ENCODE data around the gene PLD4. TPM values are rescaled to one million over a fixed set of nuclear protein-coding genes. Genes with fewer than 3 reads are reported as not detected.

PLD4 gene
- total RNA-seq, 4 donors from 2014 or later = 1.3 to 10.9 TPM; not detected in 2

- Histone ChIP-seq H3K4me3 (no peak overlapping the region), H3K9me3 (no peaks in the 10 kb centered on the region), H3K4me1 (peaks cover 0 to 4% of the 10 kb centered on the region in 2 donors), H3K27me3 (no peaks in the 10 kb centered on the region), H3K27ac (no peak overlapping the region), H3K36me3 (no peaks in the 10 kb centered on the region)
- DNase-seq = no peak
- intact Hi-C loops (cut with DNase I; ENCODE audit: low total_unique reads) = no loop called here
- no peak for TF ChIP-seq CTCF (IDR thresholded peaks at IDR 0.05)
- TF ChIP-seq POLR2A (IDR thresholded peaks at IDR 0.05) = no peak
Observed at GRCh38 chr14:104982548-104983230, 58.0 kb downstream of the PLD4 start.

Other genes with a start within 250 kb of the PLD4 start
- 10 to 100 TPM; 13.5 to 79.4 (median 44.6) TPM for gene INF2, start 235.3 kb upstream of the PLD4 start, total RNA-seq
- 10 to 100 TPM in 1 of 4 donors, 1 to 10 TPM in 1, not detected in 2; 7.0 to 11.7 TPM for gene ADSS1, start 200.7 kb upstream of the PLD4 start, total RNA-seq
- 100 to 1,000 TPM in 3 of 4 donors, 10 to 100 TPM in 1; 79.4 to 366 (median 239) TPM for gene SIVA1, start 171.7 kb upstream of the PLD4 start, total RNA-seq
- gene AKT1, start 129.1 kb upstream of the PLD4 start, total RNA-seq = 100 to 1,000 TPM in 2 of 4 donors, 10 to 100 TPM in 2; 42.9 to 121 (median 101) TPM
- gene ZBTB42, start 123.8 kb upstream of the PLD4 start, total RNA-seq = 1 to 10 TPM in 3 of 4 donors, under 1 TPM in 1; under 0.01 to 8.4 (median 3.9) TPM
- 10 to 100 TPM in 1 of 4 donors, 1 to 10 TPM in 3; 1.2 to 28.8 (median 8.3) TPM for gene CEP170B, start 59.6 kb upstream of the PLD4 start, total RNA-seq
- 100 to 1,000 TPM in 1 of 4 donors, 10 to 100 TPM in 3; 44.9 to 175 (median 71.7) TPM for gene AHNAK2, start 53.5 kb downstream of the PLD4 start, total RNA-seq
- 10 to 100 TPM in 2 of 4 donors, 1 to 10 TPM in 1, not detected in 1; 1.3 to 11.1 (median 10.1) TPM for gene CLBA1, start 60.9 kb downstream of the PLD4 start, total RNA-seq
- gene CDCA4, start 96.2 kb downstream of the PLD4 start, total RNA-seq = 10 to 100 TPM in 2 of 4 donors, 1 to 10 TPM in 2; 2.3 to 43.3 (median 10.3) TPM
- 1 to 10 TPM in 2 of 4 donors, not detected in 2; 1.7 to 3.7 TPM for gene GPR132, start 140.6 kb downstream of the PLD4 start, total RNA-seq
- gene JAG2, start 243.9 kb downstream of the PLD4 start, total RNA-seq = 10 to 100 TPM in 2 of 4 donors, 1 to 10 TPM in 2; 7.6 to 27.4 (median 11.9) TPM

Measured in uterus (tissue), 4 donors.